Neural cell (in vitro differentiated cells): ENCODE results near the gene SNRPF. TPM values are rescaled to one million over a fixed set of nuclear protein-coding genes. Genes with fewer than 3 reads are reported as not detected.

Experiments
- H2AFZ ChIP-seq: fragments of 200-600, 300-800 bp; sonication (generic), shearing (Covaris generic); 2 replicates; pipeline ENCODE4 v1.6.0; 2014; ENCODE audit warnings: low read depth, mild to moderate bottlenecking, antibody characterized with exemption, low read length, moderate library complexity
- H3F3A ChIP-seq: fragments of 200-600 bp; shearing (Covaris generic); 2 replicates; pipeline ENCODE4 v1.6.1; 2016; ENCODE audit warnings: mild to moderate bottlenecking, moderate library complexity, mixed read lengths, antibody characterized with exemption, low read length; ENCODE audit not compliant: insufficient read depth, poor library complexity, severe bottlenecking
- H3K27ac ChIP-seq: fragments of 200-600, 300-800 bp; sonication (generic), shearing (Covaris generic); 2 replicates; pipeline ENCODE4 v1.5.1; 2014; ENCODE audit warnings: mild to moderate bottlenecking, low read length, moderate library complexity
- H3K27me3 ChIP-seq: fragments of 300-800, 200-600 bp; sonication (generic), shearing (Covaris generic); 2 replicates; pipeline ENCODE4 v1.6.0; 2014; ENCODE audit warnings: mild to moderate bottlenecking, low read depth, low read length, moderate library complexity; ENCODE audit not compliant: insufficient read depth
- H3K36me3 ChIP-seq: fragments of 300-800, 200-600 bp; sonication (generic), shearing (Covaris generic); 2 replicates; pipeline ENCODE4 v1.5.1; 2014; ENCODE audit warnings: mild to moderate bottlenecking, antibody characterized with exemption, low read length, moderate library complexity; ENCODE audit not compliant: insufficient read depth
- H3K4me2 ChIP-seq: fragments of 300-800, 200-600 bp; sonication (generic), shearing (Covaris generic); 2 replicates; pipeline ENCODE4 v1.6.0; 2014; ENCODE audit warnings: mild to moderate bottlenecking, low read length
- H3K4me3 ChIP-seq: fragments of 300-800, 200-600 bp; sonication (generic), shearing (Covaris generic); 2 replicates; pipeline ENCODE4 v1.5.1; 2014; ENCODE audit warnings: mild to moderate bottlenecking, low read length, moderate library complexity
- H3K79me2 ChIP-seq: fragments of 200-600 bp; shearing (Covaris generic); replicated peaks from 2 replicates; pipeline ENCODE4 v1.6.0; 2014; ENCODE audit warnings: mild to moderate bottlenecking, low read length, moderate library complexity; ENCODE audit not compliant: insufficient read depth
- H3K9ac ChIP-seq: fragments of 300-800, 200-600 bp; sonication (generic), shearing (Covaris generic); 2 replicates; pipeline ENCODE4 v1.6.1; 2016; ENCODE audit warnings: mild to moderate bottlenecking, low read length, mixed read lengths
- H3K9me2 ChIP-seq: fragments of 200-600 bp; shearing (Covaris generic); 2 replicates; pipeline ENCODE4 v1.6.1; 2016; ENCODE audit warnings: mild to moderate bottlenecking, low read length, mixed read lengths; ENCODE audit not compliant: insufficient read depth
- H3K9me3 ChIP-seq: fragments of 200-600, 300-800 bp; sonication (generic), shearing (Covaris generic); 2 replicates; pipeline ENCODE4 v1.6.1; 2016; ENCODE audit warnings: mild to moderate bottlenecking, mixed run types, low read length, moderate library complexity, mixed read lengths
- H4K20me1 ChIP-seq: fragments of 200-600 bp; shearing (Covaris generic); 2 replicates; pipeline ENCODE4 v1.6.1; 2016; ENCODE audit warnings: mild to moderate bottlenecking, mixed run types; ENCODE audit not compliant: insufficient read depth
- EP300 ChIP-seq: fragments of 450-650 bp; conservative IDR thresholded peaks from 2 replicates; pipeline ENCODE4 v1.6.1; 2014; ENCODE audit warnings: antibody characterized with exemption, mild to moderate bottlenecking, moderate library complexity; ENCODE audit not compliant: poor library complexity, severe bottlenecking
- EZH2 ChIP-seq: fragments of 200-600, 300-800 bp; shearing (Covaris generic), sonication (generic); IDR thresholded peaks from 2 replicates; pipeline ENCODE4 v1.6.1; 2014; ENCODE audit warnings: antibody characterized with exemption, low read length, borderline replicate concordance, mild to moderate bottlenecking; ENCODE audit not compliant: insufficient read depth, poor library complexity, severe bottlenecking
- MXI1 ChIP-seq: fragments of 450-650 bp; conservative IDR thresholded peaks from 2 replicates; pipeline ENCODE4 v1.6.1; 2014; ENCODE audit warnings: antibody characterized with exemption, mild to moderate bottlenecking; ENCODE audit not compliant: poor library complexity, severe bottlenecking
- POLR2AphosphoS5 ChIP-seq: IDR thresholded peaks from 2 replicates; pipeline ENCODE4 v1.6.1; 2012
- RAD21 ChIP-seq: fragments of 450-650 bp; conservative IDR thresholded peaks from 2 replicates; pipeline ENCODE4 v1.6.1; 2014; ENCODE audit warnings: antibody characterized with exemption, mild to moderate bottlenecking, moderate library complexity
- SMC3 ChIP-seq: fragments of 450-650 bp; conservative IDR thresholded peaks from 2 replicates; pipeline ENCODE4 v1.6.1; 2014; ENCODE audit warnings: antibody characterized with exemption, mild to moderate bottlenecking, moderate library complexity; ENCODE audit not compliant: poor library complexity
- TAF1 ChIP-seq: IDR thresholded peaks from 2 replicates; pipeline ENCODE4 v1.6.1; 2012; ENCODE audit warnings: low read depth
- polyA plus RNA-seq: library from polyadenylated mRNA; depleted of rRNA; stranded (reverse); fragments of >200 nt; gene quantifications from 2 replicates; pipeline ENCODE4 v1.2.3, GENCODE V29; 2014
- TF ChIP-seq, protein P1 (sequence below): fragments of 450-650 bp; IDR thresholded peaks from 2 replicates; pipeline ENCODE4 v1.5.1; 2014; ENCODE audit warnings: antibody characterized with exemption, mild to moderate bottlenecking, moderate library complexity; ENCODE audit not compliant: poor library complexity, severe bottlenecking
- TF ChIP-seq, protein P2 (sequence below): IDR thresholded peaks from 2 replicates; pipeline ENCODE4 v1.6.1; 2012; ENCODE audit warnings: borderline replicate concordance

Gene SNRPF
- polyA plus RNA-seq, 1 donor from 2014 or later, result 42.1 TPM

DNA sequence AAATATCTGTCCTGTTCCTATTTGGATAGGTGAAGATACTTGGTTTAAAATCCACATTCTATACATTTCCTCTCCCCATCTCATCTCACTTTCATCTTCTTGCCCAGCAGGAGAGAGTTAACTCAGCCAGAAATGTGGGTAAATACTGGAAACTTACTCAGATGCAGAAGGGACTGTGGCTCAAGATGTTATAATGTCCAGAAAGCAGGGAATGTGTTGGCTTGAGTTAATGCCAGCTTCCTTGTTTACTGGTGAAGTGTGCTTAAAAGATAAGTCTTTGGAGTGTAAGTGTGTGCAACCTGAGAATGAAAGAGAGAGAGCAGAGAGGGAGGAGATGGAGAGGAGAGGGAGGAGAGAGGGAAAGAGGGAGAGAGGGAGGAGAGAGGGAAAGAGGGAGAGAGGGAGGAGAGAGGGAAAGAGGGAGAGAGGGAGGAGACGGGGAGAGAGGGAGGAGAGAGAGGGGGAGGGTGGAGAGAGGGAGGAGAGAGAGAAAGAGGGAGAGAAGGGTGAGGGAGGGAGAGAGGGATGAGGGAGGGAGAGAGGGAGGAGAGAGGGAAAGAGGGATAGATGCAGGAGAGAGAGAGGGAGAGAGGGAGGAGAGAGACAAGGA is 22.0 kb upstream of the SNRPF start:
- Histone ChIP-seq H3K79me2 (no peaks in the 10 kb centered on the region), H4K20me1 (no peaks in the 10 kb centered on the region), H3K4me3 (no peak overlapping the region), H3K36me3 (no peaks in the 10 kb centered on the region), H3K9me3 (no peaks in the 10 kb centered on the region), H2AFZ (no peak overlapping the region), H3K27me3 (no peaks in the 10 kb centered on the region), H3K4me2 (no peak overlapping the region), H3F3A (no peaks in the 10 kb centered on the region), H3K9me2 (no peaks in the 10 kb centered on the region), H3K9ac (no peak overlapping the region), H3K27ac (no peak overlapping the region)
- no peak for TF ChIP-seq MXI1
- no peak for TF ChIP-seq EZH2

DNA sequence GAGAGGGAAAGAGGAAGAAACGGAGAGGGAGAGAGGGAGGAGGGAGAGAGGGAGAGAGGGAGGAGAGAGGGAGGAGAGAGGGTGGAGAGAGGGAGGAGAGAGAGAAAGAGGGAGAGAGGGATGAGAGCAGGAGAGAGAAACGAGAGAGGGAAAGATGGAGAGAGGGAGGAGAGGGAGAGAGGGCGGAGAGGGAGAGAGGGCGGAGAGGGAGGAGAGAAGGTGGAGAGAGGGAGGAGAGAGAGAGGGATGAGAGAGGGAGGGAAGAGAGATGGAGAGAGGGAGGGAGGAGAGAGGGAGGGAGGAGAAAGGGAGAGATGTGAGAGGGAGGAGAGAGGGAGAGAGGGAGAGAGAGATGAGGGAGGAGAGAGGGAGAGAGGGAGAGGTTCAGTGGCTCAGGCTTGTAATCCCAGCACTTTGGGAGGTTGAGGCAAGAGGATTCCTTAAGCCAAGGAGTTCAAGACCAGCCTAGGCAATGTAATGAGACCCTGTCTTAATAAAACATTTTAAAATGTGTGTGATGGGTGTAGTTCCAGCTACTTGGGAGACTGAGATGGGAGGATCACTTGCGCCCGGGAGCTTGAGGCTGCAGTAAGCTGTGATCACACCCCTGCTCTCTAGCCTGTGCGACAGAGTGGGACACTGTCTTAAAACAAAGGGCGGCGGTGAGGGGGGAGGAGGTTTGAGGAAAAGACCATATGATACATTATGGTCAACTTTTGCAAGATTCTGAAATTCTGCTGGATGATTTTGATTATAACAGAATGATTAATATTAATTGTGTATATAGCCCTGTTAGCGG is 21.3 kb upstream of the SNRPF start:
- H2AFZ ChIP-seq, result no peak overlapping the region

More for the DNA sequence above, 21.3 kb upstream of the SNRPF start:
- H3K9me2 ChIP-seq, result no peaks in the 10 kb centered on the region
- H3K27ac ChIP-seq, result no peak overlapping the region
- H3K4me2 ChIP-seq, result no peak overlapping the region
- no peaks in the 10 kb centered on the region for H3F3A ChIP-seq
- H3K9me3 ChIP-seq, result no peaks in the 10 kb centered on the region
- H3K36me3 ChIP-seq, result no peaks in the 10 kb centered on the region
- no peaks in the 10 kb centered on the region for H4K20me1 ChIP-seq
- TF ChIP-seq, protein P1, sequence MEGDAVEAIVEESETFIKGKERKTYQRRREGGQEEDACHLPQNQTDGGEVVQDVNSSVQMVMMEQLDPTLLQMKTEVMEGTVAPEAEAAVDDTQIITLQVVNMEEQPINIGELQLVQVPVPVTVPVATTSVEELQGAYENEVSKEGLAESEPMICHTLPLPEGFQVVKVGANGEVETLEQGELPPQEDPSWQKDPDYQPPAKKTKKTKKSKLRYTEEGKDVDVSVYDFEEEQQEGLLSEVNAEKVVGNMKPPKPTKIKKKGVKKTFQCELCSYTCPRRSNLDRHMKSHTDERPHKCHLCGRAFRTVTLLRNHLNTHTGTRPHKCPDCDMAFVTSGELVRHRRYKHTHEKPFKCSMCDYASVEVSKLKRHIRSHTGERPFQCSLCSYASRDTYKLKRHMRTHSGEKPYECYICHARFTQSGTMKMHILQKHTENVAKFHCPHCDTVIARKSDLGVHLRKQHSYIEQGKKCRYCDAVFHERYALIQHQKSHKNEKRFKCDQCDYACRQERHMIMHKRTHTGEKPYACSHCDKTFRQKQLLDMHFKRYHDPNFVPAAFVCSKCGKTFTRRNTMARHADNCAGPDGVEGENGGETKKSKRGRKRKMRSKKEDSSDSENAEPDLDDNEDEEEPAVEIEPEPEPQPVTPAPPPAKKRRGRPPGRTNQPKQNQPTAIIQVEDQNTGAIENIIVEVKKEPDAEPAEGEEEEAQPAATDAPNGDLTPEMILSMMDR, result no peak
- no peak for TF ChIP-seq TAF1
- no peak for TF ChIP-seq EP300
- TF ChIP-seq, protein P2, sequence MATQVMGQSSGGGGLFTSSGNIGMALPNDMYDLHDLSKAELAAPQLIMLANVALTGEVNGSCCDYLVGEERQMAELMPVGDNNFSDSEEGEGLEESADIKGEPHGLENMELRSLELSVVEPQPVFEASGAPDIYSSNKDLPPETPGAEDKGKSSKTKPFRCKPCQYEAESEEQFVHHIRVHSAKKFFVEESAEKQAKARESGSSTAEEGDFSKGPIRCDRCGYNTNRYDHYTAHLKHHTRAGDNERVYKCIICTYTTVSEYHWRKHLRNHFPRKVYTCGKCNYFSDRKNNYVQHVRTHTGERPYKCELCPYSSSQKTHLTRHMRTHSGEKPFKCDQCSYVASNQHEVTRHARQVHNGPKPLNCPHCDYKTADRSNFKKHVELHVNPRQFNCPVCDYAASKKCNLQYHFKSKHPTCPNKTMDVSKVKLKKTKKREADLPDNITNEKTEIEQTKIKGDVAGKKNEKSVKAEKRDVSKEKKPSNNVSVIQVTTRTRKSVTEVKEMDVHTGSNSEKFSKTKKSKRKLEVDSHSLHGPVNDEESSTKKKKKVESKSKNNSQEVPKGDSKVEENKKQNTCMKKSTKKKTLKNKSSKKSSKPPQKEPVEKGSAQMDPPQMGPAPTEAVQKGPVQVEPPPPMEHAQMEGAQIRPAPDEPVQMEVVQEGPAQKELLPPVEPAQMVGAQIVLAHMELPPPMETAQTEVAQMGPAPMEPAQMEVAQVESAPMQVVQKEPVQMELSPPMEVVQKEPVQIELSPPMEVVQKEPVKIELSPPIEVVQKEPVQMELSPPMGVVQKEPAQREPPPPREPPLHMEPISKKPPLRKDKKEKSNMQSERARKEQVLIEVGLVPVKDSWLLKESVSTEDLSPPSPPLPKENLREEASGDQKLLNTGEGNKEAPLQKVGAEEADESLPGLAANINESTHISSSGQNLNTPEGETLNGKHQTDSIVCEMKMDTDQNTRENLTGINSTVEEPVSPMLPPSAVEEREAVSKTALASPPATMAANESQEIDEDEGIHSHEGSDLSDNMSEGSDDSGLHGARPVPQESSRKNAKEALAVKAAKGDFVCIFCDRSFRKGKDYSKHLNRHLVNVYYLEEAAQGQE, result no peak
- no peak for TF ChIP-seq POLR2AphosphoS5
- TF ChIP-seq MXI1, result no peak
- no peak for TF ChIP-seq EZH2
- TF ChIP-seq SMC3, result no peak
- no peak for TF ChIP-seq RAD21
- no peaks in the 10 kb centered on the region for H3K79me2 ChIP-seq
- H3K27me3 ChIP-seq, result no peaks in the 10 kb centered on the region
- no peak overlapping the region for H3K9ac ChIP-seq
- H3K4me3 ChIP-seq, result no peak overlapping the region
